ENCODE measurements around the gene REV1.

The REV1 gene

GRCh38 chr2:99395589-99396130, 94.2 kb downstream of the REV1 start:
- no peaks in the 10 kb centered on the region for H3K9me3 ChIP-seq (ENCODE audit: control insufficient read depth, insufficient read depth, low read depth, low read length)
- H3K4me3 ChIP-seq (ENCODE audit: low read depth, low read length), result no peak overlapping the region
- CTCF ChIA-PET, result interaction anchor here (0.5 kb wide), 1 partner anchor 11 kb away, joined by 3 read pairs; no protein-coding TSS in a partner anchor
- H3K27ac ChIP-seq (ENCODE audit: extremely low read depth, low read depth, low read length), result no peak overlapping the region
- TF ChIP-seq ZNF830 (tag by site-specific recombination; IDR thresholded peaks at IDR 0.05; ENCODE audit: low read depth) (no peak), ZNF776 (tag by site-specific recombination; IDR thresholded peaks at IDR 0.05; ENCODE audit: borderline replicate concordance) (no peak), ZNF426 (tag by site-specific recombination; IDR thresholded peaks at IDR 0.05) (no peak), YY2 (tag by site-specific recombination; IDR thresholded peaks at IDR 0.05) (no peak), ZSCAN30 (tag by site-specific recombination; IDR thresholded peaks at IDR 0.05) (no peak), SETDB1 (IDR thresholded peaks at IDR 0.05; ENCODE audit: insufficient read length, low read length) (no peak), SP2 (tag by site-specific recombination; IDR thresholded peaks at IDR 0.05) (no peak)
- H3K36me3 ChIP-seq (ENCODE audit: control insufficient read depth in 2 of 2, insufficient read depth in 1 of 2, low read length in 2 of 2), result peaks cover 62 to 98% of the 10 kb centered on the region in 2 experiments
- no peaks in the 10 kb centered on the region for H3K4me1 ChIP-seq (ENCODE audit: control insufficient read depth, insufficient read depth, low read length)
- POLR2A ChIA-PET, result no interaction called here

- no peaks in the 10 kb centered on the region for H3K4me1 ChIP-seq (ENCODE audit: control insufficient read depth, insufficient read depth, low read length)
- no peak for TF ChIP-seq ZFP3 (tag by site-specific recombination; IDR thresholded peaks at IDR 0.05; ENCODE audit: low read depth)
- H3K4me3 ChIP-seq (ENCODE audit: low read depth, low read length), result no peak overlapping the region
- H3K27ac ChIP-seq (ENCODE audit: extremely low read depth, low read depth, low read length), result no peak overlapping the region
- CTCF ChIA-PET, result no interaction called here
- H3K9me3 ChIP-seq (ENCODE audit: control insufficient read depth, insufficient read depth, low read depth, low read length), result no peaks in the 10 kb centered on the region
- POLR2A ChIA-PET, result interaction anchor here (0.5 kb wide), 1 partner anchor 45 kb away, joined by 3 read pairs; no protein-coding TSS in a partner anchor
- H3K36me3 ChIP-seq (ENCODE audit: control insufficient read depth in 2 of 2, insufficient read depth in 1 of 2, low read length in 2 of 2), result peaks cover 46 to 52% of the 10 kb centered on the region in 2 experiments
Observed at GRCh38 chr2:99389946-99390345, 99.9 kb downstream of the REV1 start.

GRCh38 chr2:99389371-99389770, 100.4 kb downstream of the REV1 start:
- CTCF ChIA-PET, result no interaction called here
- H3K9me3 ChIP-seq (ENCODE audit: control insufficient read depth, insufficient read depth, low read depth, low read length), result no peaks in the 10 kb centered on the region
- H3K36me3 ChIP-seq (ENCODE audit: control insufficient read depth in 2 of 2, insufficient read depth in 1 of 2, low read length in 2 of 2), result peaks cover 44 to 50% of the 10 kb centered on the region in 2 experiments
- H3K27ac ChIP-seq (ENCODE audit: extremely low read depth, low read depth, low read length), result no peak overlapping the region
- H3K4me1 ChIP-seq (ENCODE audit: control insufficient read depth, insufficient read depth, low read length), result no peaks in the 10 kb centered on the region
- POLR2A ChIA-PET, result no interaction called here
- no peak overlapping the region for H3K4me3 ChIP-seq (ENCODE audit: low read depth, low read length)
- no peak for TF ChIP-seq ZNF529 (tag by site-specific recombination; IDR thresholded peaks at IDR 0.05; ENCODE audit: insufficient replicate concordance)
- TF ChIP-seq ZNF2 (tag by site-specific recombination; IDR thresholded peaks at IDR 0.05), result no peak
- no peak for TF ChIP-seq ZNF148 (tag by site-specific recombination; IDR thresholded peaks at IDR 0.05; ENCODE audit: borderline replicate concordance)
- TF ChIP-seq ZXDB (tag by site-specific recombination; IDR thresholded peaks at IDR 0.05), result no peak
- TF ChIP-seq ZNF777 (tag by site-specific recombination; IDR thresholded peaks at IDR 0.05; ENCODE audit: borderline replicate concordance), result no peak
- TF ChIP-seq ZNF600 (tag by site-specific recombination; IDR thresholded peaks at IDR 0.05), result no peak
- no peak for TF ChIP-seq ZNF350 (tag by site-specific recombination; IDR thresholded peaks at IDR 0.05)
- TF ChIP-seq ZNF138 (tag by site-specific recombination; IDR thresholded peaks at IDR 0.05; ENCODE audit: borderline replicate concordance), result no peak
- no peak for TF ChIP-seq PBX3 (CRISPR knock-in tag; IDR thresholded peaks at IDR 0.05)
- no peak for TF ChIP-seq ZNF776 (tag by site-specific recombination; IDR thresholded peaks at IDR 0.05; ENCODE audit: borderline replicate concordance)
- no peak for TF ChIP-seq TRIM28 (IDR thresholded peaks at IDR 0.05; ENCODE audit: borderline replicate concordance, low read length)
- no peak for TF ChIP-seq ZNF239 (tag by site-specific recombination; IDR thresholded peaks at IDR 0.05)
- TF ChIP-seq ZNF341 (tag by site-specific recombination; IDR thresholded peaks at IDR 0.05; ENCODE audit: low read depth), result no peak
